DND-41 (cell line): Measurements from ENCODE around the gene RAI1.

Experiments
- ATAC-seq: fragments of 200-7000 bp; cut with Tn5 transposase; 3 replicates; pipeline ENCODE4 v1.9.1; 2021; ENCODE audit warnings: low read depth; ENCODE audit not compliant: insufficient read depth
- DNase-seq: peaks from one replicate; pipeline ENCODE4 v3.0.0-alpha.2; 2020
- H2AFZ ChIP-seq: 2 replicates; pipeline ENCODE4 v1.6.0; 2012; ENCODE audit warnings: low read depth, low read length
- H3K27ac ChIP-seq: 2 replicates; pipeline ENCODE4 v1.5.1; 2012; ENCODE audit warnings: low read length, inconsistent platforms
- H3K27me3 ChIP-seq: fragments of 200-600 bp; sonication (generic); 2 replicates; pipeline ENCODE4 v1.6.0; 2012; ENCODE audit warnings: low read length, mild to moderate bottlenecking, inconsistent platforms; ENCODE audit not compliant: insufficient read depth, poor library complexity
- H3K36me3 ChIP-seq: 2 replicates; pipeline ENCODE4 v1.5.1; 2012; ENCODE audit warnings: low read length, inconsistent platforms; ENCODE audit not compliant: insufficient read depth
- H3K4me1 ChIP-seq: 2 replicates; pipeline ENCODE4 v1.5.1; 2012; ENCODE audit warnings: mild to moderate bottlenecking, low read length; ENCODE audit not compliant: insufficient read depth
- H3K4me2 ChIP-seq: 2 replicates; pipeline ENCODE4 v1.6.0; 2012; ENCODE audit warnings: mild to moderate bottlenecking, moderate library complexity, low read length, inconsistent platforms; ENCODE audit not compliant: insufficient read depth
- H3K4me3 ChIP-seq, 2 experiments: fragments of 200-600 bp in 1 of 2; shearing (Covaris generic) in 1 of 2; 2 replicates each; pipeline ENCODE4 v1.5.1; 2012 to 2016; ENCODE audit warnings: inconsistent platforms in 2 of 2, low read length in 2 of 2, mild to moderate bottlenecking in 2 of 2, low read depth in 1 of 2, moderate library complexity in 1 of 2
- H3K79me2 ChIP-seq: 2 replicates; pipeline ENCODE4 v1.6.0; 2012; ENCODE audit warnings: low read length, inconsistent platforms; ENCODE audit not compliant: insufficient read depth
- H3K9ac ChIP-seq: 2 replicates; pipeline ENCODE4 v1.6.0; 2012; ENCODE audit warnings: low read depth, mild to moderate bottlenecking, inconsistent platforms, low read length, moderate library complexity
- H3K9me3 ChIP-seq: 2 replicates; pipeline ENCODE4 v1.5.1; 2012; ENCODE audit warnings: low read length, moderate library complexity, mild to moderate bottlenecking, inconsistent platforms; ENCODE audit not compliant: insufficient read depth, severe bottlenecking
- H4K20me1 ChIP-seq: 2 replicates; pipeline ENCODE4 v1.6.0; 2012; ENCODE audit warnings: low read length; ENCODE audit not compliant: insufficient read depth
- EZH2 ChIP-seq: IDR thresholded peaks from 3 replicates; pipeline ENCODE4 v1.6.1; 2012; ENCODE audit warnings: borderline replicate concordance, low read depth, mild to moderate bottlenecking, moderate library complexity, low read length, inconsistent platforms; ENCODE audit not compliant: severe bottlenecking
- TF ChIP-seq, protein P1 (sequence below): IDR thresholded peaks from 2 replicates; pipeline ENCODE4 v1.5.1; 2012; ENCODE audit warnings: borderline replicate concordance, low read length, moderate library complexity, mild to moderate bottlenecking; ENCODE audit not compliant: poor library complexity, severe bottlenecking; ENCODE audit errors: extremely low read depth

Gene RAI1

DNA sequence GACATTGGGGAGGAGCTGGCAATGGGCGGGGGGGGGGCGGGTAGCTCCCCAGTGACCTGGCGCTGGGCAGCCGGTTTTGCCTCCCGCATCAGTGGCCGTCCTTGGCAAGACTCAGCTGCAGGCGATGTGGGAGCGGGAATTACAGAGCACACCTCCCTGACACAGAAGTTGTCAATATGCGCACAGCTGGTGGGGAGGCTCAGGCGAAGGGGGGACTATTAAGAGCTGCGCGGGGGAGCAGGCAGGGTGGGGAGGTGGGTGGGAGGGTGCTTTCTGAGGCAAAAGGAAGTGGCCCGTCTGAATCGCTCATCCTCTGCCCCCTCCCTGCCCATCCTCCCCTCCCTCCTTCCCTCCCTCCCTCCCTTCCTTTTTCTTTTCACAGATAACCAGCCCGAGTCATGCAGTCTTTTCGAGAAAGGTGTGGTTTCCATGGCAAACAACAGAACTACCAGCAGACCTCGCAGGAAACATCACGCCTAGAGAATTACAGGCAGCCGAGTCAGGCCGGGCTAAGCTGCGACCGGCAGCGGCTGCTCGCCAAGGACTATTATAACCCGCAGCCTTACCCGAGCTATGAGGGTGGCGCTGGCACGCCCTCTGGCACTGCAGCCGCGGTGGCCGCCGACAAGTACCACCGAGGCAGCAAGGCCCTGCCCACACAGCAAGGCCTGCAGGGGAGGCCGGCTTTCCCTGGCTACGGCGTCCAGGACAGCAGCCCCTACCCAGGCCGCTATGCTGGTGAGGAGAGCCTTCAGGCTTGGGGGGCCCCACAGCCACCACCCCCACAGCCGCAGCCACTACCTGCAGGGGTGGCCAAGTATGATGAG is 111.5 kb downstream of the RAI1 start:
- DNase-seq: peak; percentile 52
- H3K9ac ChIP-seq: no peak overlapping the region

DNA sequence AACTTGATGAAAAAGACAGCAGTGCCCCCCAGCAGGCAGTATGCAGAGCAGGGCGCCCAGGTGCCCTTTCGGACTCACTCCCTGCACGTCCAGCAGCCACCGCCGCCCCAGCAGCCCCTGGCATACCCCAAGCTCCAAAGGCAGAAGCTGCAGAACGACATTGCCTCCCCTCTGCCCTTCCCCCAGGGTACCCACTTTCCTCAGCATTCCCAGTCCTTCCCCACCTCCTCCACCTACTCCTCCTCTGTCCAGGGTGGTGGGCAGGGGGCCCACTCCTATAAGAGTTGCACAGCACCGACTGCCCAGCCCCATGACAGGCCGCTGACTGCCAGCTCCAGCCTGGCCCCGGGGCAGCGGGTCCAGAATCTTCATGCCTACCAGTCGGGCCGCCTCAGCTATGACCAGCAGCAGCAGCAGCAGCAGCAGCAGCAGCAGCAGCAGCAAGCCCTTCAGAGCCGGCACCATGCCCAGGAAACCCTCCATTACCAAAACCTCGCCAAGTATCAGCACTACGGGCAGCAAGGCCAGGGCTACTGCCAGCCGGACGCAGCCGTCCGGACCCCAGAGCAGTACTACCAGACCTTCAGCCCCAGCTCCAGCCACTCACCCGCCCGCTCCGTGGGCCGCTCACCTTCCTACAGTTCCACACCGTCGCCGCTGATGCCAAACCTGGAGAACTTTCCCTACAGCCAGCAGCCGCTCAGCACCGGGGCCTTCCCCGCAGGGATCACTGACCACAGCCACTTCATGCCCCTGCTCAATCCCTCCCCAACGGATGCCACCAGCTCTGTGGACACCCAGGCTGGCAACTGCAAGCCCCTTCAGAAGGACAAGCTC is 112.3 kb downstream of the RAI1 start:
- DNase-seq (no peak), ATAC-seq (no peak)
- H3K27me3 ChIP-seq: no peaks in the 10 kb centered on the region
- H3K4me3 ChIP-seq: no peak overlapping the region
- H3K4me1 ChIP-seq: no peaks in the 10 kb centered on the region
- H3K9me3 ChIP-seq: no peaks in the 10 kb centered on the region
- H3K79me2 ChIP-seq: peaks cover 51% of the 10 kb centered on the region
- peaks cover 88% of the 10 kb centered on the region for H4K20me1 ChIP-seq
- H2AFZ ChIP-seq: no peak overlapping the region
- peaks cover 61% of the 10 kb centered on the region for H3K36me3 ChIP-seq
- no peak overlapping the region for H3K27ac ChIP-seq
- no peak overlapping the region for H3K9ac ChIP-seq
- TF ChIP-seq, protein P1, sequence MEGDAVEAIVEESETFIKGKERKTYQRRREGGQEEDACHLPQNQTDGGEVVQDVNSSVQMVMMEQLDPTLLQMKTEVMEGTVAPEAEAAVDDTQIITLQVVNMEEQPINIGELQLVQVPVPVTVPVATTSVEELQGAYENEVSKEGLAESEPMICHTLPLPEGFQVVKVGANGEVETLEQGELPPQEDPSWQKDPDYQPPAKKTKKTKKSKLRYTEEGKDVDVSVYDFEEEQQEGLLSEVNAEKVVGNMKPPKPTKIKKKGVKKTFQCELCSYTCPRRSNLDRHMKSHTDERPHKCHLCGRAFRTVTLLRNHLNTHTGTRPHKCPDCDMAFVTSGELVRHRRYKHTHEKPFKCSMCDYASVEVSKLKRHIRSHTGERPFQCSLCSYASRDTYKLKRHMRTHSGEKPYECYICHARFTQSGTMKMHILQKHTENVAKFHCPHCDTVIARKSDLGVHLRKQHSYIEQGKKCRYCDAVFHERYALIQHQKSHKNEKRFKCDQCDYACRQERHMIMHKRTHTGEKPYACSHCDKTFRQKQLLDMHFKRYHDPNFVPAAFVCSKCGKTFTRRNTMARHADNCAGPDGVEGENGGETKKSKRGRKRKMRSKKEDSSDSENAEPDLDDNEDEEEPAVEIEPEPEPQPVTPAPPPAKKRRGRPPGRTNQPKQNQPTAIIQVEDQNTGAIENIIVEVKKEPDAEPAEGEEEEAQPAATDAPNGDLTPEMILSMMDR: no peak
- TF ChIP-seq EZH2: no peak
- H3K4me2 ChIP-seq: no peak overlapping the region

More for the DNA sequence above, 111.5 kb downstream of the RAI1 start:
- Histone ChIP-seq H4K20me1 (peaks cover 87% of the 10 kb centered on the region), H3K4me2 (no peak overlapping the region), H3K27me3 (no peaks in the 10 kb centered on the region), H2AFZ (no peak overlapping the region), H3K4me1 (no peaks in the 10 kb centered on the region), H3K36me3 (peaks cover 53% of the 10 kb centered on the region), H3K4me3 (no peak overlapping the region), H3K27ac (no peak overlapping the region; the same call in 1 of the 2 replicates), H3K79me2 (peaks cover 60% of the 10 kb centered on the region), H3K9me3 (no peaks in the 10 kb centered on the region)
- TF ChIP-seq EZH2: no peak
- TF ChIP-seq, protein P1: no peak
- ATAC-seq: peak; percentile 73

DNA sequence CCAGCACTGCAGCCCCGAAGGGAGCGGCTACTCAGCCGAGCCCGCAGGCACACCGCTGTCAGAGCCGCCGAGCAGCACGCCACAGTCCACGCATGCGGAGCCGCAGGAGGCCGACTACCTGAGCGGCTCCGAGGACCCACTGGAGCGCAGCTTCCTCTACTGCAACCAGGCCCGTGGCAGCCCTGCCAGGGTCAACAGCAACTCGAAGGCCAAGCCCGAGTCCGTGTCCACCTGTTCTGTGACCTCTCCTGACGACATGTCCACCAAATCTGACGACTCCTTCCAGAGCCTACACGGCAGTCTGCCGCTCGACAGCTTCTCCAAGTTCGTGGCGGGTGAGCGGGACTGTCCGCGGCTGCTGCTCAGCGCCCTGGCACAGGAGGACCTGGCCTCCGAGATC is 113.1 kb downstream of the RAI1 start:
- H3K4me1 ChIP-seq: no peaks in the 10 kb centered on the region
- no peak for ATAC-seq
- no peak overlapping the region for H3K27ac ChIP-seq
- peaks cover 44% of the 10 kb centered on the region for H3K79me2 ChIP-seq
- H3K9ac ChIP-seq: no peak overlapping the region
- no peaks in the 10 kb centered on the region for H3K9me3 ChIP-seq
- H4K20me1 ChIP-seq: peaks cover 88% of the 10 kb centered on the region
- H3K36me3 ChIP-seq: peaks cover 69% of the 10 kb centered on the region
- DNase-seq: no peak
- TF ChIP-seq, protein P1: no peak
- TF ChIP-seq EZH2: no peak
- no peaks in the 10 kb centered on the region for H3K27me3 ChIP-seq
- H3K4me3 ChIP-seq: no peak overlapping the region
- no peak overlapping the region for H3K4me2 ChIP-seq
- H2AFZ ChIP-seq: no peak overlapping the region
